Glutamatergic neuron (in vitro differentiated cells): ENCODE results near the gene KRT74. TPM values are rescaled to one million over a fixed set of nuclear protein-coding genes. Genes with fewer than 3 reads are reported as not detected.

Source experiments
- DNase-seq: peaks from one replicate; pipeline ENCODE4 v3.0.0; 2022
- H3K27ac Mint-ChIP-seq: one replicate; pipeline ENCODE4 v1.8.0; 2020; ENCODE audit warnings: mild to moderate bottlenecking, mixed read lengths, inconsistent platforms; ENCODE audit not compliant: unreplicated experiment
- H3K27me3 Mint-ChIP-seq: one replicate; pipeline ENCODE4 v1.8.0; 2020; ENCODE audit warnings: mild to moderate bottlenecking, moderate library complexity, mixed read lengths, inconsistent platforms; ENCODE audit not compliant: unreplicated experiment
- H3K36me3 Mint-ChIP-seq: one replicate; pipeline ENCODE4 v1.8.0; 2020; ENCODE audit warnings: mild to moderate bottlenecking, mixed read lengths, inconsistent platforms; ENCODE audit not compliant: unreplicated experiment
- H3K4me1 Mint-ChIP-seq: one replicate; pipeline ENCODE4 v1.8.0; 2020; ENCODE audit warnings: mild to moderate bottlenecking, low read depth, mixed read lengths, inconsistent platforms; ENCODE audit not compliant: unreplicated experiment
- H3K4me3 Mint-ChIP-seq: one replicate; pipeline ENCODE4 v1.8.0; 2020; ENCODE audit warnings: mild to moderate bottlenecking, mixed read lengths, inconsistent platforms; ENCODE audit not compliant: unreplicated experiment
- H3K9me3 Mint-ChIP-seq: one replicate; pipeline ENCODE4 v1.8.0; 2020; ENCODE audit warnings: mild to moderate bottlenecking, moderate library complexity, mixed read lengths, inconsistent platforms; ENCODE audit not compliant: unreplicated experiment
- CTCF ChIP-seq: fragments of 200-600 bp; sonication (generic); IDR thresholded peaks from one replicate; pipeline ENCODE4 v1.5.0; 2021; ENCODE audit not compliant: partially characterized antibody, unreplicated experiment
- total RNA-seq: library from RNA; stranded (reverse); fragmentation: NEBNext Ultra II Directional; extraction: Animal tissue kit (Norgen Biotek cat#: 25700); gene quantifications from one replicate; pipeline ENCODE4 v1.2.1, GENCODE V29; 2021; ENCODE audit not compliant: unreplicated experiment

The KRT74 gene
- total RNA-seq, 1 donor from 2014 or later, result not detected

- DNase-seq, result no peak
- Mint-ChIP-seq H3K27ac (no peak overlapping the region), H3K4me3 (no peak overlapping the region), H3K36me3 (no peaks in the 10 kb centered on the region), H3K4me1 (no peaks in the 10 kb centered on the region), H3K27me3 (peaks cover 1% of the 10 kb centered on the region), H3K9me3 (peaks cover 3% of the 10 kb centered on the region)
- no peak for TF ChIP-seq CTCF
Measured at GRCh38 chr12:52525661-52526499, 47.8 kb downstream of the KRT74 start.

GRCh38 chr12:52524898-52525591 is 48.6 kb downstream of the KRT74 start:
- Mint-ChIP-seq H3K36me3 (no peaks in the 10 kb centered on the region), H3K4me3 (no peak overlapping the region), H3K27ac (no peak overlapping the region), H3K4me1 (no peaks in the 10 kb centered on the region), H3K27me3 (peaks cover 1% of the 10 kb centered on the region), H3K9me3 (no peaks in the 10 kb centered on the region)
- no peak for DNase-seq
- no peak for TF ChIP-seq CTCF

GRCh38 chr12:52524241-52524897 is 49.3 kb downstream of the KRT74 start:
- TF ChIP-seq CTCF, result no peak
- no peaks in the 10 kb centered on the region for H3K27me3 Mint-ChIP-seq
- no peak overlapping the region for H3K27ac Mint-ChIP-seq
- H3K4me3 Mint-ChIP-seq, result no peak overlapping the region
- H3K9me3 Mint-ChIP-seq, result peaks cover 1% of the 10 kb centered on the region
- DNase-seq, result no peak
- H3K4me1 Mint-ChIP-seq, result no peaks in the 10 kb centered on the region
- H3K36me3 Mint-ChIP-seq, result peaks cover 4% of the 10 kb centered on the region

- Mint-ChIP-seq H3K36me3 (peaks cover 5% of the 10 kb centered on the region), H3K4me1 (no peaks in the 10 kb centered on the region), H3K27me3 (no peaks in the 10 kb centered on the region), H3K27ac (no peak overlapping the region), H3K9me3 (peaks cover 3% of the 10 kb centered on the region), H3K4me3 (no peak overlapping the region)
- TF ChIP-seq CTCF, result no peak
- DNase-seq, result no peak
Measured at GRCh38 chr12:52523824-52524223, 49.8 kb downstream of the KRT74 start.
